Neural progenitor cell (in vitro differentiated cells): ENCODE measurements around the gene KIF18A. TPM values are rescaled to one million over a fixed set of nuclear protein-coding genes. Genes with fewer than 3 reads are reported as not detected.

ENCODE experiments used
- DNase-seq: peaks from one replicate; pipeline ENCODE4 v3.0.0-alpha.2; 2016; ENCODE audit warnings: low spot score
- H2AFZ ChIP-seq: fragments of 200-600 bp; sonication (generic); replicated peaks from 2 replicates; pipeline ENCODE4 v1.6.1; 2016; ENCODE audit warnings: antibody characterized with exemption
- H3F3A ChIP-seq: fragments of 200-600 bp; sonication (generic); 2 replicates; pipeline ENCODE4 v1.6.1; 2016; ENCODE audit warnings: antibody characterized with exemption, low read depth
- H3K27ac ChIP-seq: fragments of 200-600 bp; sonication (generic); 2 replicates; pipeline ENCODE4 v1.5.1; 2016; ENCODE audit warnings: mild to moderate bottlenecking
- H3K27me3 ChIP-seq: fragments of 200-600 bp; sonication (generic); 2 replicates; pipeline ENCODE4 v1.6.1; 2016; ENCODE audit warnings: mild to moderate bottlenecking, moderate library complexity
- H3K36me3 ChIP-seq: fragments of 200-600 bp; sonication (generic); 2 replicates; pipeline ENCODE4 v1.5.1; 2016
- H3K4me1 ChIP-seq: fragments of 200-600 bp; sonication (generic); 2 replicates; pipeline ENCODE4 v1.6.1; 2016; ENCODE audit warnings: mixed run types
- H3K4me2 ChIP-seq: fragments of 200-600 bp; sonication (generic); 2 replicates; pipeline ENCODE4 v1.6.1; 2016
- H3K4me3 ChIP-seq: fragments of 200-600 bp; sonication (generic); 2 replicates; pipeline ENCODE4 v1.5.1; 2016
- H3K79me2 ChIP-seq: fragments of 200-600 bp; sonication (generic); 2 replicates; pipeline ENCODE4 v1.6.1; 2016; ENCODE audit warnings: low read depth
- H3K9ac ChIP-seq: fragments of 200-600 bp; sonication (generic); 2 replicates; pipeline ENCODE4 v1.6.1; 2016
- H3K9me3 ChIP-seq: fragments of 200-600 bp; sonication (generic); 2 replicates; pipeline ENCODE4 v1.5.1; 2016; ENCODE audit warnings: low read depth
- H4K20me1 ChIP-seq: fragments of 200-600 bp; sonication (generic); 2 replicates; pipeline ENCODE4 v1.6.1; 2016; ENCODE audit warnings: low read depth
- H3K27ac Mint-ChIP-seq: 3 replicates; pipeline ENCODE4 v1.8.0; 2021; ENCODE audit warnings: mixed read lengths
- H3K27me3 Mint-ChIP-seq: 2 replicates; pipeline ENCODE4 v1.8.0; 2022; ENCODE audit warnings: low read depth, mild to moderate bottlenecking, inconsistent platforms, moderate library complexity, mixed read lengths; ENCODE audit not compliant: insufficient read depth
- H3K36me3 Mint-ChIP-seq: 3 replicates; pipeline ENCODE4 v1.8.0; 2021; ENCODE audit warnings: mixed read lengths
- H3K4me1 Mint-ChIP-seq: 3 replicates; pipeline ENCODE4 v1.8.0; 2021; ENCODE audit warnings: mixed read lengths
- H3K4me3 Mint-ChIP-seq: 3 replicates; pipeline ENCODE4 v1.8.0; 2021; ENCODE audit warnings: mild to moderate bottlenecking, moderate library complexity, mixed read lengths
- H3K9me3 Mint-ChIP-seq: 3 replicates; pipeline ENCODE4 v1.8.0; 2020; ENCODE audit warnings: mixed read lengths
- EZH2 ChIP-seq: fragments of 200-600 bp; sonication (generic); IDR thresholded peaks from 2 replicates; pipeline ENCODE4 v1.6.1; 2017; ENCODE audit warnings: antibody characterized with exemption, mild to moderate bottlenecking, moderate library complexity
- EZH2phosphoT487 ChIP-seq: fragments of 200-600 bp; sonication (generic); IDR thresholded peaks from 2 replicates; pipeline ENCODE4 v1.6.1; 2017; ENCODE audit warnings: antibody characterized with exemption
- total RNA-seq: library from RNA; depleted of rRNA; stranded (reverse); fragments of >200 nt; gene quantifications from 2 replicates; pipeline ENCODE4 v1.2.3, GENCODE V29; 2015; ENCODE audit warnings: low replicate concordance
- TF ChIP-seq, protein P1 (sequence below): fragments of 200-600 bp; sonication (generic); IDR thresholded peaks from 2 replicates; pipeline ENCODE4 v1.5.1; 2017; ENCODE audit warnings: antibody characterized with exemption, mild to moderate bottlenecking

KIF18A gene
- total RNA-seq: 59.8 and 84.5 TPM in 2 replicates

DNA sequence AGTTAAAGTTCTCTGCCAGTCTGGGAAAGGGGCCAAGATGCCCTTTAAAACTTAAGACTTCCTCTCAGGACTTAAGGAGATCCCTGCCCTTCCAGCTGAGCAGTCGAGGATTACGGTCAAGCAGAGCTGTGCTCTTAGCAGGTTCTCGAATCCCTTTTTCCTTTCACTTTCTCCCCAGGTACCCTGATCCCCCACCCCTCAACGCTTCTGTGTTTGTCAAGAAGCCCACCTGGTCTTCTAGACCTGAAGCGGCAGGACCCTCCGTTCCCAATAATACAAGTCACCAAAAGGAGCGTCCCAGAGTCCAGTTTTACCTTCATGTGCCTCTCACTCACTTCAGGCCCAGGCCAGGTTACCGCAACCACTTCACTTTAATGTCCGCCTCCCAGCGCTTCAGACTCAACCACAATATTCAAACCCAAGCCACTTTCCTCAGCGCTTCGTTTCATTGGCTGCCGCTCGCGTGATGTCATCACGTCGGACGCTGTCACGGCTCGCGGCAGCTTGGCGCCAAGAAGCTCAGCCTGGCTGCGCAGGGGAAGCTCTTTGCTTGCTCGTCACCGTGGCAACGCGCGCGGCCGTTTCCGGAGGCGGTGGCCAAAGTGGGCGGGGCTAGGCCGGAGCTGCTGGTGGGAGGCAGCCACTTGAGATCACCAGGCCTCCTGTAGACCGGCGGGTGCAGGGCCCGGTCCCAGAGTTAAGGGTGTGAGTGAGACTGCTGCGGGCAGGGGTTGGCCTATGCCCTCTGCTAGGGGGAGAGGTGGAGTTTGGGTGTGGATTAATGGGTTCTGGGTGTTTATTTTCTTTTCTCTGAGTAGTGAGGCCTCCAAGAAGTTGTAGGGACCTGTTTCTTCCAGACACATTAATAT is at the start of gene KIF18A, which contains the start of gene METTL15:
TSS of gene KIF18A (minus strand) at position 407 of the 869 bp plus-strand sequence. CDS start 10,209 bp downstream, outside the sequence.
TSS of gene METTL15 (plus strand) at position 639 of the 869 bp plus-strand sequence. CDS start 4,947 bp downstream, outside the sequence.
- Histone ChIP-seq H3K9me3 (no peaks in the 10 kb centered on the region), H3K79me2 (peaks cover 94% of the 10 kb centered on the region), H3K4me1 (peaks cover 39% of the 10 kb centered on the region), H3K4me3 (peak within 1 kb of the TSS; percentile 96), H2AFZ (peak within 1 kb of the TSS; percentile 39), H3K27ac (peak within 1 kb of the TSS; percentile 66), H4K20me1 (peaks cover 24% of the 10 kb centered on the region), H3F3A (peaks cover 24% of the 10 kb centered on the region), H3K9ac (peak within 1 kb of the TSS; percentile 64), H3K36me3 (no peaks in the 10 kb centered on the region), H3K4me2 (peak within 1 kb of the TSS; percentile 85), H3K27me3 (no peaks in the 10 kb centered on the region)
- no peak for TF ChIP-seq EZH2phosphoT487
- TF ChIP-seq EZH2: no peak
- TF ChIP-seq, protein P1, sequence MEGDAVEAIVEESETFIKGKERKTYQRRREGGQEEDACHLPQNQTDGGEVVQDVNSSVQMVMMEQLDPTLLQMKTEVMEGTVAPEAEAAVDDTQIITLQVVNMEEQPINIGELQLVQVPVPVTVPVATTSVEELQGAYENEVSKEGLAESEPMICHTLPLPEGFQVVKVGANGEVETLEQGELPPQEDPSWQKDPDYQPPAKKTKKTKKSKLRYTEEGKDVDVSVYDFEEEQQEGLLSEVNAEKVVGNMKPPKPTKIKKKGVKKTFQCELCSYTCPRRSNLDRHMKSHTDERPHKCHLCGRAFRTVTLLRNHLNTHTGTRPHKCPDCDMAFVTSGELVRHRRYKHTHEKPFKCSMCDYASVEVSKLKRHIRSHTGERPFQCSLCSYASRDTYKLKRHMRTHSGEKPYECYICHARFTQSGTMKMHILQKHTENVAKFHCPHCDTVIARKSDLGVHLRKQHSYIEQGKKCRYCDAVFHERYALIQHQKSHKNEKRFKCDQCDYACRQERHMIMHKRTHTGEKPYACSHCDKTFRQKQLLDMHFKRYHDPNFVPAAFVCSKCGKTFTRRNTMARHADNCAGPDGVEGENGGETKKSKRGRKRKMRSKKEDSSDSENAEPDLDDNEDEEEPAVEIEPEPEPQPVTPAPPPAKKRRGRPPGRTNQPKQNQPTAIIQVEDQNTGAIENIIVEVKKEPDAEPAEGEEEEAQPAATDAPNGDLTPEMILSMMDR: no peak
- Mint-ChIP-seq H3K27ac (peak within 1 kb of the TSS; percentile 100), H3K4me3 (peak within 1 kb of the TSS; percentile 99), H3K36me3 (peaks cover 7% of the 10 kb centered on the region), H3K4me1 (peaks cover 46% of the 10 kb centered on the region), H3K27me3 (peaks cover 6% of the 10 kb centered on the region), H3K9me3 (no peaks in the 10 kb centered on the region)
- DNase-seq: peak; percentile 100

DNA sequence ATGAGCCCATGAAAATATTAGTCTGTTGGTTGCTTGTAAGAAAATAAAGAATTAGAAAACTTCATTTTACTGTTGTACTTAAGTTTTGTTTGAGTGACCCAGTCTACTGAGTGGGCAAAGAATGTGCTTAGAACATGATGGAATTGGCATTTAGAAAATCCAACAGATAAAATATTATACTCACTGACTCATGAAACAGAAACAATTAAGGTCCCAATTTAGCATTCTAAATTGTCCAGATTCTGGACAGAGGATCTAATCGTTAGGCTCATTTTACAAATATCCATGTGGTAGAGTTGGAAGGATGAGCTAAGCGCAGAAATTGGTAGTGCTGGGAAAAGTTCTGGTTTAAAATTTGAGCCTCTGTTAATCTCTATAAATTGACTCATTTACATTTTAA is 45.6 kb upstream of the KIF18A start:
- no peaks in the 10 kb centered on the region for H3K79me2 ChIP-seq
- no peaks in the 10 kb centered on the region for H3F3A ChIP-seq
- no peak overlapping the region for H3K9ac ChIP-seq
- Mint-ChIP-seq H3K4me1 (peaks cover 5% of the 10 kb centered on the region), H3K9me3 (no peaks in the 10 kb centered on the region), H3K36me3 (peaks cover 11% of the 10 kb centered on the region), H3K4me3 (no peak overlapping the region), H3K27ac (no peak overlapping the region), H3K27me3 (no peaks in the 10 kb centered on the region)
- no peak for DNase-seq
- no peak overlapping the region for H3K4me3 ChIP-seq
- H3K4me2 ChIP-seq: no peak overlapping the region
- H4K20me1 ChIP-seq: no peaks in the 10 kb centered on the region
- no peak overlapping the region for H2AFZ ChIP-seq
- no peak overlapping the region for H3K27ac ChIP-seq
- no peaks in the 10 kb centered on the region for H3K9me3 ChIP-seq
- TF ChIP-seq, protein P1: no peak
- TF ChIP-seq EZH2: no peak
- no peak for TF ChIP-seq EZH2phosphoT487
- no peaks in the 10 kb centered on the region for H3K36me3 ChIP-seq
- peaks cover 13% of the 10 kb centered on the region for H3K4me1 ChIP-seq
- no peaks in the 10 kb centered on the region for H3K27me3 ChIP-seq

DNA sequence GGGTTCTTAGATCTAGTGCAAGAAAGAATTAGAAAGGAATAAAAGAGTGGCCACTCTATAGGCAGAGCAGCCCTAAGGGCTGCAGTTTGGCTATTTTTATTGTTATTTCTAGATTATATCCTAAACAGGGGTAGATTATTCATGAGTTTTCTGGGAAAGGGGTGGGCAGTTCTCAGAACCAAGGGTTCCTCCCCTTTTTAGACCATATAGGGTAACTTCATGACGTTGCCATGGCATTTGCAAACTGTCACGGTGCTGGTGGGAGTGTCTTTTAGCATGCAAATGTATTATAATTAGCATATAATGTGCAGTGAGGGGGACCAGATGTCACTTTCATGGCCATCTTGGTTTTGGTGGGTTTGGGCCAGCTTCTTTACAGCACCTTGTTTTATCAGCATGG is 44.8 kb upstream of the KIF18A start:
- no peaks in the 10 kb centered on the region for H3K9me3 Mint-ChIP-seq
- Histone ChIP-seq H3K4me3 (no peak overlapping the region), H3K4me1 (peaks cover 13% of the 10 kb centered on the region), H3K4me2 (no peak overlapping the region), H2AFZ (no peak overlapping the region), H3K9me3 (no peaks in the 10 kb centered on the region), H3K79me2 (no peaks in the 10 kb centered on the region), H4K20me1 (no peaks in the 10 kb centered on the region), H3K9ac (no peak overlapping the region), H3K36me3 (no peaks in the 10 kb centered on the region), H3K27ac (no peak overlapping the region), H3K27me3 (no peaks in the 10 kb centered on the region), H3F3A (no peaks in the 10 kb centered on the region)
- H3K27ac Mint-ChIP-seq: no peak overlapping the region
- no peaks in the 10 kb centered on the region for H3K27me3 Mint-ChIP-seq
- no peak overlapping the region for H3K4me3 Mint-ChIP-seq
- DNase-seq: no peak
- TF ChIP-seq EZH2 (no peak), EZH2phosphoT487 (no peak)
- TF ChIP-seq, protein P1: no peak
- H3K36me3 Mint-ChIP-seq: peaks cover 6% of the 10 kb centered on the region
- H3K4me1 Mint-ChIP-seq: peaks cover 5% of the 10 kb centered on the region
